Suprapubic skin (tissue), 4 donors: ENCODE results near the gene EEA1.

ENCODE experiments used
- EP300 ChIP-seq: sonication (generic); formaldehyde crosslinking; IDR thresholded peaks from one replicate; pipeline ENCODE4 v1.6.1; 2017; ENCODE audit warnings: antibody characterized with exemption
- POLR2A ChIP-seq, 2 donors: fragments of 450-650 bp; IDR thresholded peaks; one replicate each; pipeline ENCODE4 v1.6.1; 2017; ENCODE audit warnings: antibody characterized with exemption in 2 of 2, mild to moderate bottlenecking in 2 of 2, moderate library complexity in 2 of 2
- POLR2AphosphoS5 ChIP-seq, 3 donors: sonication (generic); formaldehyde crosslinking; IDR thresholded peaks; one replicate each; pipeline ENCODE4 v1.6.1; 2017; ENCODE audit warnings: antibody characterized with exemption in 3 of 3
- TF ChIP-seq, protein P1 (sequence below), 2 donors: fragments of 200-600 bp in 1 of 2; fragments of 450-650 bp in 1 of 2; sonication (generic) in 1 of 2; IDR thresholded peaks; one replicate each; pipeline ENCODE4 v1.5.1; 2016 to 2019; ENCODE audit warnings: antibody characterized with exemption in 2 of 2, mild to moderate bottlenecking in 1 of 2, moderate library complexity in 1 of 2

DNA sequence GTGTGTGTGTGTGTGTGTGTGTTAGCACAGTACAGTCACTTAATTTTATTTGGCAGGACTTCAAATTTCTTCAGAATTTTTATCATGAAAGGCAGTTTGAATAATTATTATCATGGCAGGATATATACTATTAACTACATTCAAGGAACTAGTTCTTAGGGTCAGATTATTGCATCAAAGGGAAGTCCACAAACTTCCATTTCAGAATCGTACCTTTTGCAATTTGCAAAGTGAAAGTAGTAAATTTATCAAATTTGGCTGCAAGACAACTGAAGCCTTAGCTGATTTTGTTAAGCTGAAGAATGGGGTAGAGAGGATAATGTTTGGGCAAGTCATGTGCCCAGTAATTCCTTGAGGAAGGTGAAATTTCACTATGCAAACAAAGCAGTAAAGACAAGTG, 158.1 kb downstream of the EEA1 start:
- TF ChIP-seq, protein P1, sequence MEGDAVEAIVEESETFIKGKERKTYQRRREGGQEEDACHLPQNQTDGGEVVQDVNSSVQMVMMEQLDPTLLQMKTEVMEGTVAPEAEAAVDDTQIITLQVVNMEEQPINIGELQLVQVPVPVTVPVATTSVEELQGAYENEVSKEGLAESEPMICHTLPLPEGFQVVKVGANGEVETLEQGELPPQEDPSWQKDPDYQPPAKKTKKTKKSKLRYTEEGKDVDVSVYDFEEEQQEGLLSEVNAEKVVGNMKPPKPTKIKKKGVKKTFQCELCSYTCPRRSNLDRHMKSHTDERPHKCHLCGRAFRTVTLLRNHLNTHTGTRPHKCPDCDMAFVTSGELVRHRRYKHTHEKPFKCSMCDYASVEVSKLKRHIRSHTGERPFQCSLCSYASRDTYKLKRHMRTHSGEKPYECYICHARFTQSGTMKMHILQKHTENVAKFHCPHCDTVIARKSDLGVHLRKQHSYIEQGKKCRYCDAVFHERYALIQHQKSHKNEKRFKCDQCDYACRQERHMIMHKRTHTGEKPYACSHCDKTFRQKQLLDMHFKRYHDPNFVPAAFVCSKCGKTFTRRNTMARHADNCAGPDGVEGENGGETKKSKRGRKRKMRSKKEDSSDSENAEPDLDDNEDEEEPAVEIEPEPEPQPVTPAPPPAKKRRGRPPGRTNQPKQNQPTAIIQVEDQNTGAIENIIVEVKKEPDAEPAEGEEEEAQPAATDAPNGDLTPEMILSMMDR (IDR thresholded peaks at IDR 0.05): no peak
- TF ChIP-seq POLR2A (IDR thresholded peaks at IDR 0.05) (no peak), EP300 (no peak), POLR2AphosphoS5 (IDR thresholded peaks at IDR 0.05) (no peak)
